NCI-H2029 treated with DMSO at 0.1 percent for 48 hours (cell line): ENCODE measurements around the gene PLCB4.

ENCODE experiments used
- DNase-seq: peaks from one replicate; lab custom pipeline; 2025; lab: John Stamatoyannopoulos, UW

Gene PLCB4

DNA sequence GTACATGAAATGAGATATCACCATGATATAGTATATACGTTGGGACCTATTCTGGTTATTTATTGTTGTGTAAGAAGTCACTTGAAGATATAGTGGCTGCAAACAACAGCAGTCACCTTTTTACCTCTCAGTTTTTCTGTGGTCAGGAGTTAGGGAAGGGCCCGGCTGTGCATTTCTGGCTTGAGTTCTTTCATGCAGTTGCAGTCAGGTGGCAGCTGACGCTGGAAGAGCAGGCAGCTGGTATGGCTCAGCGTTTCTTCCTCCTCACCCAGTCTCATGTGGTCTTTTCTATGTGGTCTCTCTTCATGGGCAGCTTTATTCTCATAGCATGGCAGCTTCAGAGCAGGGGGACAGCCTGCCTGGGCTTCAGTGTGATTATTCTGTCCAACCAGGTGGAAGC, 154.4 kb downstream of the PLCB4 start:
- DNase-seq: no peak

DNA sequence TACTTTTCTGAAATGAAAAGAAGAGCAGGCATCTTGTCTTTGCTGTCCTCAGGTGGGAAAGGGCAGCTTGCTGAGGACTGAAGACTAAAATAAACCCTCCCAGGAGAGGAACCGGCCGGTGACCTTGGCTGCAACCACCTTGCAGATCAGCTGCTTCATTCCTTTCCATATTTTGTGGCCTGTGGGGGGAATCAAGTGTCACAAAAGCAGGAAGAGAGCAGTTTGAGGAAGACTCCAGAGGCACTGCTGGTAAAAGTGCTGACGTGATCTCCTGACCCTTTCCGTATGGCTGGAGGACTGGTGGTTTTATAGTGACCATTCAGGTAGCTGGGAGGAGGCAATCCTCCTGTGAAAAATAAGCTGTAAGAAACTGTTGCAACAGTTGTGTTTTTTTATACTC, 157.0 kb downstream of the PLCB4 start:
- DNase-seq: no peak

DNA sequence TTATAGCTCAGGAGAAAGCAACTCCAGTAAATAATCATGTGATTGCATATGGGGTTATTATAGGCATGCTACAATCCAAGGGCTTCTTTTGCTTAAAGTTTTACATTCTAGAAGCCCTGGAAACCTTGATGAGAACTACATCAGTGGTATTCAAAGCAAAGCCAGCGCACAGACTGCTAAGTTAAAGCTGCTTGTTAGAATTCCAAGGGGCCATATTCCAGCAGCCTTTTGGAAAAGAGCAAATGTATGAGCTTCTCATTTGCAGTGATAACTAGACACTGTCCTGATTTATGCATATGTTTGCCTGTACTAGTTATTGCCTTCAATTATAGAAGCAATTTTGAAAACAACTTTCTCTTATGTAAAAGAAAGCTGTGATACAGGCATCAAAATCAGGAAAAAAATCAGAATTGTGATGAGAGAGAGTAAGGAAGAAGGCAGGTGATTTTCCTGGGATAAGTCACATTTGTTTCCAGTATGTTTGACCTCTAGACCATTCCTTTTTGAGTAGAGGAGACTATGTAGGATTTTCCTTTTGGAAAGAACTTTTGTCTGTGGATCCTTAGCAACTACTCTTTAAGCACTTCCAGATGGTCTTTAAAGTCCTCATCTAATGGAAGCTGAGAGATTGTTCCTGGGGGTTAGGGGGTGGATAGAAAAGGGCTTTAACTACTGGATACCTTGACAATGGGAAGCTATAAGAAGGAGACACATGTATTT, 159.2 kb downstream of the PLCB4 start:
- DNase-seq: no peak

DNA sequence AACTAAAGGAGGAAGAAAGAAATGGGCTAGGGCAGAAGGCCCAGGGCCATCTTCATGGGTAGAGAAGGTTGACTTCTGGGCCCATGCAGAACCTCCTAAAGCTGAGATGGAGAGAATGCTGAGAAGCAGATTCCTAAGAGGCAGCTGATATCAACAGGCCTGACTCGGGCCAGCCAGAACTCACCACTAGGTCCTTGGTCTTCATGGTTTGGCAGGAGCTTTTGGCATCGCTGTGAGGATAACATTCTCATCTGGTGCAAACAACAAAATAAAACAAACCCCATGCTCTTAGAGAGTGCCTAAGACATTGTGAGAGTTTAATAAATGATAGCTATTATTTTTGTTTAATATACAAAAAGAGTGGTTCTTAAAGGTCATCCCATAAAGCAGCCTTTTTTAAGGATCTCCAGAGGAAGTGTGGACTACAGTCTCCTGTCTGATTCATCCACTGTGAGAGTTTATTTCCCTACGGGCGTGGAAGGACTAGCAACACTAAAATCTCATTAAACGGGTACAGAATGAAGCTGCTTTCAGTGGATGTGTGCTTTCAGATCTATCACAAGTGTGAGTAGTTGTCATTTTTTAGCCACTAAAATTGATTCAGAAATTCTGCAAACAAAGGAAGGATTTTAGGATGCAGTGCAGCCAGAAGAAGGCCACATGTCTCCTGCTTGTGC, 160.0 kb downstream of the PLCB4 start:
- no peak for DNase-seq

DNA sequence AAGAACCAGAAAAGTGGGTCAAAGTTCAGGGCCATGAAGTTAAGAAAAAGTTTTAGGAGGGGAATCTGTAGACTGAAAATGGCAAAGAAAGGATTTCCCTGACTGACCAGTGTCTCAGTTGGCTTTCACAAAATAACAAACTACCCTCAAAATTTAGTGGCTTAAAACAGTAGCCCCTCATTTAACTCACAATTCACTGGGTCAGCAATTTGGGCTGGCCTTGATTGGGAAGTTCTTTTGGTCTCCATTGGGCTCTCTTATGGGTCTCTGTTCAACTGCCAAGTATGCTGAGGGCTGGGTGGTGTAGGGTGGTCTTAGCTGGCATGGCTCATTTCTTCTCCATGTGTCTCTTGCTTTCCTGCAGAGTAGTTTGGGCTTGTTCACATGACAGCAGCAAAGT, 161.5 kb downstream of the PLCB4 start:
- no peak for DNase-seq

DNA sequence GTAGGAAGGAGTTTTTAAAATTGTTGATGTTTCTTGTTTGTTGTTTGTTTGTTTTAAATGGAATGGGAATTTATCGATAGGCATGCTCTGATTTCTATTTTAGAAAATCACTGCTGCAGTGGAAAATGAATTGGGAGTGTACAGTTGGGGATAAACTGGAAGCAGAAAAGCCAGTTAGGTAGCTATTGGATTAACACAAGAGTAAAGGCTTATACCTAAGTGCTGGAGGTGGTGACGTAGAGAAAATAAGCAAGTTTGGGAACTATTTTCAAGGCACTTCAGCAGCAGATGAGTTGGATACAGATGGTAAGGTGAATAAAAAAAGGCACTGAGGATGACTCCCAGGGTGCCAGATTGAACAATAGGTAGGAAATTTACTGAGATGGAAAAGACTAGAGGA, 164.9 kb downstream of the PLCB4 start:
- DNase-seq: no peak

DNA sequence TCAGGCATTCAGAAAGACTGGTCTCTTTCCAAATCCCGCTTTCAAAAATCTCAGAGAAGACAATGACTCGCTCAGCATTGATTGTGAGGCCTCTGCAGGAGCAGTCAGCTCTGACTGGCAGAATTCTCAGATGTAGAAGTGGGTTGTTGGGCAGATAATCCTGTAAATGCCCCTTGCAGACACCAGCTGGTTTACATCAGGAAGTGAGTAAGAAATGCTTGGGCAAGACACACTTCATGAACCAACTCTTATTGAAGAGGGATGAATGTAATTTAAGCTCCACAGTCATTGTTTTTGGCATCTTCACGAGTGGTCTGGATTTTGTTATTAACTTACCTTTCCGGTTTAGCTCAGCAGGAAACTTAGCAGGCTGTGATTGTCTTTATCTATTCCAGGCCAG, 166.6 kb downstream of the PLCB4 start:
- no peak for DNase-seq

DNA sequence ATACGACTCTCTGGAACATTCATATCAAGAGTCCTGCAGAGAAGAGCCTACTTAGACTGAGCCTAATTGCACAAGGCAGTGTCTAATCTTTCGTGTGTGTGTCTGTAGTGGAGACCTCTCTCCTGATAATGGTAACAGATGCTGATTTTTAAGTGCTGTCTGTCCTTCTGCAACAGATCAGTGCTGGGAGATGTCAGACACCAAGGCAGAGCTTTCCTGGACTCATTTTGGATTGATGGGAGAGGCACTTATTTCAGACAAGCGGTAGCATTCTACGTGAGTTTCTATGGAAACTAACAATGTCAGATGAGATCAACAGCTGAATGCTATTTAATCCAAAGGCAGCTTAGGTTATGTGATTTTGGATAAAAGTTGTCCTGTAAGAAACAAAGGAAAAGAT, 167.6 kb downstream of the PLCB4 start:
- no peak for DNase-seq

DNA sequence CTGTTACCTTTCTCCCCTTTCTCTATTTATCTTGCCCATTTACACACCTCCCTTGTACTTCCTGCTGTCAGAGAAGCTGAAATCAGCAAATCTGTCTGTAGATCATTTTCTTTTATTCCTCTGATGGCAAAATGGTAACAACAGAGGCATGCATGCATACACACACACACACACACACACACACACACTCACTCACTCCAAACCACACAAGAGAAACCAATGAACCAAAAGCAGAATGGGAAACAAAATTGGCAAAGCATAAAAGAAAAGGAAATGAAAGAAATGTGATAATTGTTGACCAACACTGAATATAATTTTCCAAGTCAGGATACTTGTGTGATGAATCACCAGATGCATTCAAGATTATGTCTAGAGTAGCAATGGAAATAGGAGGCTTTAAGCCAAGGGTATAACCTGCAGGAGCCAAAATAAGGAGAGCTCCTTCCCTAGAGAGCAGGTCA, 172.4 kb downstream of the PLCB4 start:
- DNase-seq: no peak

DNA sequence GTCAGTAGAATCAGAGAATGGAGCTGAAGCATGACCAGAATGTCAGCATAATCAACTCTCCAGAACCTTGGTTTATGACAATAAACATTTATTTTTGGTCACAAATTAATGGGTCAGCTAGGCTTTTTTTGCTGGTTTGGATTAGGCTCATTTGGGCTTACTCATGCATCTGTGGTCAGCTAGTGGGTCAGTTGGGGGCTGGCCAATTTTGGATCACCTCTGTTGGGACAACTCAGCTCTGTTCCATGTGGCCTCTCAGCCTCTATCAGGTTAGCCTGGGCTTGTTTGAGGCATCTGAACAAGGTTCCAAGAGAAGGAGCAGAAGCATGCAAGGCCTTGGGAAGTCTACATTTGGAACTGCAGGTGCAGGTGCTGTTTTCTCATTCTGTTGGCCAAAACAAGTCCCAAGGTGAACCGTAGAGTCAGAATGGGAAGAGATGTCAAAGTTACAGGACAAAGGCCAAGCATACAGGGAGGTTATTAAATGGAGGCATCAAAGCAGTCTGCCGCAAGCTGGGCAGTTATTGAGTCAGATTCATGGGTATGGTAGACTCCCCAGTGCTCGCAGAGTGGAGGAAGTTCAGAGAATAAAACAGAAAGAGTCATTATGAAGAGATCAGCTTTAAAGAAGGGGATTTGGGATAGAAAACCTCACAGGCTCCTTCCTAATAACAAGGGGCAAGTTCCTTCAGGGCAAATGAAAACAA, 173.0 kb downstream of the PLCB4 start:
- DNase-seq: no peak

DNA sequence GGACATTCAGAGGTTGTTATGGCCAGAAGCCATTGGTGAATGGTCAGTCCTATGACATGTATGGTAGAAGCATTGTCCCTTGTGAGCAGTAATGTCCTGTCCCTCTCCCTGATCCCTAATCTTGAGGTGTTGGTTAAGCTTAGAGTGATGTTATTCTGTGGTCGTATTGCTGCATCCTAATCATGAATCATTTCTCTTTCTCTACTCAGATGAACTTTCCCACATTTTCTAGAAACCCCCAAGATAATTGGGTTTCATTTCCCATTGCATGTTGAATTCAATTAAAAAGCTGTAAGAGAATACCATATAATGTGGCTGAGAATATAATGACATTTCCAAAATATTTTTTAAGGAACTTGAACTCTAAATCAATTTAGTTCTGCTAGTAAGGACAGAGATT, 175.1 kb downstream of the PLCB4 start:
- DNase-seq: no peak

DNA sequence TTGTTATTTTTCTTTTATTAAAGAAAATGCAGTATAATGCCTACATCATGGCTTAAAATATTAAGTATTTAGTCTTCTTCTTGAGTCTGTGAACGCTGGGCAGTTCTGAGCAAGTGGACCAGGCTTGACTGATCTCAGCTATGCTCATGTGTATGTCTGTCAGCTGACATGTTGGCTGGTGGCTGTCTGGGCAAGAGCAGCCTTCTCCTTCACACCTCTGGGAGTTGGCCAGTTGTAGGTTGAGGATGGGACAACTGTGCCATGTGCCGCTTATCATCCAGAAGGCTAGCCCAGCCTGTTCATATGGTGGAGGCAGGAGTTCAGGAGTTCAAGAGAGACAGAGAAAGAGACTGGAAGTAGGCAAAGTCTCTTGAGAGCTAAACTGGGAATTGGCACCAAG, 175.9 kb downstream of the PLCB4 start:
- DNase-seq: no peak

DNA sequence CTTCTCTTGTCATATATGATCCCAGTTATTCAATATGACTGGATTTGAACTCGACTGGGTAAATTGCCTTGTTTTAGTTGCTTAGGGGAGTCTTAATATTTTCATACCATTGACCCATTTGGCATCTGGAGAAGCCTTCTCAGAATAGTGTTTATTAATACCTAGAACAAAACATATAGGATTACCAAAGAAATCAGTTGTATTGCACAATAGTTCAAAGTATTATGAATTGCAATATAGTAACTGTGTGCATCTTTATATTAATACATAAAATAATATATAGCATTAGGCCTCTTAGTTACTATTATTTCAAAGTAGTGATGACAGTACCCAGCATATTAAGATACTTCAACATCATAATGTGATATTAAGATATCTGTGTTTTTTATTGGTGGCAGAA, 177.8 kb downstream of the PLCB4 start:
- DNase-seq: no peak

DNA sequence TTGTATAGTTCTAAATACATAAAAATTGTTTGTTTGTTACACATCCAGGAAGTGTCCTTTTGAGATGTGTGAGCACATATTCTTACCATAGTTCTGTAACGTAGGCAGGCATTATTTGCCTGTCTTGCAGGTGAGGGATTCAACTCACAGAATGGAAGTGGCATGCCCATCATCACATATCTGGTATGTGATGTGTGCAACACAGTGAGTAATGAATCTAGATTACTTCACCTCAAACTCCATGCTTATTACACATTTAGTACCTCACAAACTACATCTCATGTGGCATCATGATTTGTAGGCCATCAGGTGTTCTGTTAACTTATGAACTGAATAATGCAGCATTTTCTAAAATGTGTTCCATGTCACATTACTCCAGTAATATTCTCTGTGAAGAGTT, 181.6 kb downstream of the PLCB4 start:
- no peak for DNase-seq

DNA sequence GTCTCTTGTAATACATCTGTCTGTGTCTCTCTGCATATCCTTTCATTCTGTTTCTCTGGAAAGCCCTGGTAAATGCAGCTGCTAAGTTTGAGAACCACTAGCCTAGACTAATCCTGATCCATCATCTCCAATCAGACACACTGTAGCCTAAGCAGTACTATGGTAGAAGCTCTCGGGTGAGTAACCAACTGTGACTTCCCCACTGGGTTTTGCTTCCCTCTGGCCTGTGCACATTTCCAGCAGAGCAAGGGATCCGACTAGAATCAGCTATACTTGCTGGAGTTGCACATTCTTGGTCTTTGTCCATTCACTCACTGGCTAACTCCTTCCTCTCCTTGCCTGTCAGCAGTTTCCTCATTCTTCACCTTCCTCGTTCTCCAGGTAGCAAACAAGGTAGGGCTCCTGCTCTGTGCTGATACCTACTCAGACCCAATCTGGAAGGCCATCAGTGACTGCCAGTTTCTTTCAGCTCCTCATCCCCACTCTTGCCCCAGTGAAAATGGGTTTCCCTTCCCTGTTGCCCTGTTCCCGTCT, 184.2 kb downstream of the PLCB4 start:
- no peak for DNase-seq

DNA sequence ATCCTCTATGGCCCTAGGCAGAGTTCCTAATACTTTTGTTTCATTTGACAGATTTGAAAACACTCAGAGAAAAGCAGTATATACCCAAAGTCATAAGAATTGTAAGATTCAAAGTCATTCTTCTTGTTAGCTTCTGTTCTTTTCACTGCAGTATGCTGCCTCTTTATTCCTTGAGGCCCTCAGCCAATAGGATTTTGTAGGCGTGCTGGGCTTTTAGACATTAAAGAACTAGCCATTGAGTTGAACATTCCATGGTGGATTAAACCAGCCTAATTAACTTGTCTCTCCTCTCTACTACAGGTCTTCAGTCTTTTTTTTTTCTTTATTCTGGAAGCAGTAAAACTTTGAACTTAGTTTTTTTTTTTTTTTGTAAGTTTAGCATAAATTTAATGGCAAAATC, 186.3 kb downstream of the PLCB4 start:
- DNase-seq: no peak

DNA sequence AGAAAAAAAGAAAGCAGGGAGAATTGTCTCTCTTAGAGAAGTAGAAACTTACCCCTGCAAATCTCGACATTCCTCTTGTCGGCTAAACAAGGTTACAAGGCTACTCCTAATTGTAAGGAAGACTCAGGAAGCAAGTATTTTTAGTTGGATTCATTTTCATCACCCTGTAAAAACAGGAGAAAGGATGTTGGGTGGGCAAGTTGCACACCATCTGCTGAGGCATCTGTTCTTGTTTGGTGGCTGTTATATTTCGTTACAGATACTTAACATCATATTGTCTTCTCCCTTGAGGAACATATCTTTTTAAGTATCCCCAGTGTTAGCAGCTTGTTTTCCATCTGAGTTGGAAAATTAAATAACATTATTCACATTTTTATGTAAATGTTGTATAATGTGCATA, 187.5 kb downstream of the PLCB4 start:
- DNase-seq: no peak

DNA sequence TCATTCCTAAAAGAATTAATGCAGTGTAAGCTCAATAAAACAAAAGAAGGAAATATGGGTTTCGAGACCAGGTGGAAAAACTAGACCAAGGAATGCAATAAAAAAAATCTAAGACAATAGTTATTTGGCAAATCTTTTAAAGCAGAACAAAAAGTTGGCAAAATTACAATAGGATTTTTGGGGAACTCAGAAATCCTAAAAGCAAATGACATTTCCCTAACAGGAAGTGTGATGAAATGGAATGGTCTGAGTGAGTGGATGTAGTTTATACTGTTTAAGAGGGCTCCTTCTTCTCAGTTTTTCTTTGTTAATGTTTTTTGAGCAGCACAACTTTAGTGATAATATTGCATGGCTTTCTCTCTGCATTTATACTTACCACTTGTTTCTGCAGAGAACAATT, 190.0 kb downstream of the PLCB4 start:
- no peak for DNase-seq

DNA sequence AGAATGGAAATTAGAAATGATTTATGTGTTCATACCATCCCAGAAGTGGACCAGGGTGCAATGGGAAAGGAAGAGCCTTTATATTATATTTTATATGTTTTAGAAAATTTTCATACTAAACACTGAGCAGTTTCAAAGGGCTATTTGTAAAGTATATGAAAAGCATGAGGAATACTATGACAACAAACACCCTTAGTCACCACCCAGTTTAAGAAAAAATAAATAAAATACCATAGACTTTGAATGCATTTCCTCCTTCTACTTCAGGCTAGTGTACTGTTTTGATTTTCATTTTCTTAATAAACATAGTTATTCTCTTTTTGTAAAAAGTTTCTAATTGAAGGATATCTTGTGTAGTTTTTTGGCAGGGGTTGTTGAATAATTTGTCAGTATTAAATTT, 191.1 kb downstream of the PLCB4 start:
- DNase-seq: no peak

DNA sequence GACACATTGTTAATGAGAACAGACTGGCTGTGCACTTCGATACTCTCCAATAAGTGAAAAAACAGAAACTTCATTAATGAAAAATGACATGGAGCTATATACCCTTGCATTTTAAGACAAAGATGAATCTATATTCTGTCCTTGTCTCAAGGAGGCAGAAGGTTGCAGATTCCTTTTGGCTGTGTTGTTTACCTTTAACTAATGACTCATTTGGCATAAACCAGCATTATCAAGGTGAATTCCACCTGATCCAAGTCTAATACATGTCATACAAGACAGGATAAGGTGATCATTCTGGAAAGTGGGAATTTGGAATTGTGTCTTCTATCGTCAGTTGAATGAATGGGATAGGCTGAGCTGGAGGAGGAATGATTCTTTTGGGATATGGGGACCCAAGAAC, 192.9 kb downstream of the PLCB4 start:
- DNase-seq: no peak

DNA sequence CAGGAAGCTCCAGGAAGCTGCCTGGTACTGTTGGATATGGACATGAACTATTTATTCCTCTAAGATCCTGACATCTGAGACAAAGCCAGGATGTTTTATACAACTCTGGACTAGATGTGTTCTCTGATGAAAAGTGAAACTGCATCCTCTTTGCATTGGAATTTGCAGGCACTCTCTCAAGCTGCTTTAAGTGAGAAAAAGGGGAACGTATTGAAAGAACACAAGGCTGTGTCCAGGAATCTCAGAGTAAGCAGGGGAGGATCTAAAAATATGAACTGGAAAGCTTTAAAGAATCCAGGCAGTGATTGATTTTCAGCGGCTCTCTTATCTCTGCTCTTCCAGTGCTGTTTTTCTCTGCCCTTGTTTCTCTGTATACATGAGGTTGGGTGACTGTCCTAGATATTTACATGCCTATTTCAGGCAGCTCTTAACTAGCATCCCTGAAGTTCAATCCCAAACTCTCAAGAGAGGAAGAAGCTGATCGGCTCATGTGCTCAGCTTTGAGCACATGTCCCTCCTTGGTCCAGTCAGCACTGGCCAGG, 193.8 kb downstream of the PLCB4 start:
- no peak for DNase-seq

DNA sequence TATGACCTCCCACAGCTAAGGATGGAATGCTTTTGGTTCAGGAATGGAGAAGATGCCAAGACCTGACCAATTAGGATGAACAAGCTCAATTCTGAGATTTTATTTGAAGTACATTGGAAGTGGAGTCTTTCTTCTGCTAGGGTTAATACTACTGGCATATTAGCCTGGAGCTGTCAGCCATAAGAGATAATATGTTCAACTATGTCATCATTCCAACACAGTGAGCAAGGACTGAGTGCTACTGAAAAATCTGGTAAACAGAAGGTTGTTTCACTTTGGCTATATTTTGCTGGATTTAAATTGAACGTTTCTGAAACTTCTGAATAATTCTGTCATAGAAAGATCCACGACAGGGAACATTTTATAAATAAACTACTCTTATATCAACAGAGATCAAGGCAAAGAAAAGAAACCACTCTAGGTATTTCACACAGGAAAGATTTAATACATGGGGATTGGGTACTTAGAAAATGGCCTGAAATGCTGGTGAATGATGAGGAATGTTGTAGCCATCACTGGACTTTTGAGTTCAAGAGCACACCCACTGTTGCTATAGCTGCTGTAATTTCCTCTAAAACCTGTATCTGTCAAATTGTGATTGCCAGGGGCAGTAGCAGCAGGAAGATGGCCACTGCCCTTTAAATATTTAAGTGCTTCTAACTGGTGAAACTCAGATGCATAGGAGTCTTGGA, 200.5 kb downstream of the PLCB4 start:
- no peak for DNase-seq
